Adrenal gland (tissue), 5 donors: ENCODE data around the gene SVOP.

ENCODE experiments used
- POLR2A ChIP-seq, 2 donors: fragments of 450-650 bp; IDR thresholded peaks; one replicate each; pipeline ENCODE4 v1.6.1; 2017; ENCODE audit warnings: antibody characterized with exemption in 2 of 2, mild to moderate bottlenecking in 2 of 2, moderate library complexity in 1 of 2
- TF ChIP-seq, protein P1 (sequence below), 6 experiments: fragments of 450-650 bp in 4 of 6; fragments of 200-600 bp in 2 of 6; sonication (generic) in 1 of 6; IDR thresholded peaks; 1 replicate in 5 of 6; 2 replicates in 1 of 6; pipeline versions ENCODE4 v1.5.1 to v1.8.0; 2016 to 2021; ENCODE audit warnings: antibody characterized with exemption in 6 of 6, mild to moderate bottlenecking in 2 of 6, moderate library complexity in 1 of 6
- donor health status: DM: no; HTN: no; CAD: no.

- no peak for TF ChIP-seq POLR2A (IDR thresholded peaks at IDR 0.05)
- TF ChIP-seq, protein P1, sequence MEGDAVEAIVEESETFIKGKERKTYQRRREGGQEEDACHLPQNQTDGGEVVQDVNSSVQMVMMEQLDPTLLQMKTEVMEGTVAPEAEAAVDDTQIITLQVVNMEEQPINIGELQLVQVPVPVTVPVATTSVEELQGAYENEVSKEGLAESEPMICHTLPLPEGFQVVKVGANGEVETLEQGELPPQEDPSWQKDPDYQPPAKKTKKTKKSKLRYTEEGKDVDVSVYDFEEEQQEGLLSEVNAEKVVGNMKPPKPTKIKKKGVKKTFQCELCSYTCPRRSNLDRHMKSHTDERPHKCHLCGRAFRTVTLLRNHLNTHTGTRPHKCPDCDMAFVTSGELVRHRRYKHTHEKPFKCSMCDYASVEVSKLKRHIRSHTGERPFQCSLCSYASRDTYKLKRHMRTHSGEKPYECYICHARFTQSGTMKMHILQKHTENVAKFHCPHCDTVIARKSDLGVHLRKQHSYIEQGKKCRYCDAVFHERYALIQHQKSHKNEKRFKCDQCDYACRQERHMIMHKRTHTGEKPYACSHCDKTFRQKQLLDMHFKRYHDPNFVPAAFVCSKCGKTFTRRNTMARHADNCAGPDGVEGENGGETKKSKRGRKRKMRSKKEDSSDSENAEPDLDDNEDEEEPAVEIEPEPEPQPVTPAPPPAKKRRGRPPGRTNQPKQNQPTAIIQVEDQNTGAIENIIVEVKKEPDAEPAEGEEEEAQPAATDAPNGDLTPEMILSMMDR (IDR thresholded peaks at IDR 0.05): no peak
These were observed 141.1 kb downstream of the SVOP start, which contains the start of gene DAO for GRCh38 chr12:108879615-108880254.
